HepG2 (cell line): ENCODE results near the gene SLC25A1. TPM values are rescaled to one million over a fixed set of nuclear protein-coding genes. Genes with fewer than 3 reads are reported as not detected.
A peak's percentile ranks its signal among the peaks of the same experiment; 100 is the strongest.

Experiments used
- DNMT3B ChIP-seq: conservative IDR thresholded peaks from 2 replicates; pipeline ENCODE4 v1.6.1; 2016; ENCODE audit warnings: missing biosample characterization, control low read depth
- E2F1 ChIP-seq: sonication (generic); formaldehyde crosslinking; IDR thresholded peaks from 2 replicates; pipeline ENCODE4 v1.5.0; 2020; ENCODE audit warnings: missing genetic modification reagents
- ETV6 ChIP-seq: sonication (generic); formaldehyde crosslinking; conservative IDR thresholded peaks from 2 replicates; pipeline ENCODE4 v1.4.0; 2020; ENCODE audit warnings: missing genetic modification reagents
- IRF1 ChIP-seq: sonication (generic); formaldehyde crosslinking; IDR thresholded peaks from 2 replicates; pipeline ENCODE4 v1.4.0; 2020; ENCODE audit warnings: low read depth, mild to moderate bottlenecking, missing genetic modification reagents
- KLF12 ChIP-seq: sonication (generic); formaldehyde crosslinking; IDR thresholded peaks from 2 replicates; pipeline ENCODE4 v1.4.0; 2020; ENCODE audit warnings: missing genetic modification reagents, borderline replicate concordance
- MAX ChIP-seq: IDR thresholded peaks from 2 replicates; pipeline ENCODE4 v1.6.1; 2012; ENCODE audit warnings: inconsistent platforms
- NCOA2 ChIP-seq: sonication (generic); formaldehyde crosslinking; IDR thresholded peaks from 2 replicates; pipeline ENCODE4 v1.8.0; 2022; ENCODE audit warnings: inconsistent platforms
- POLR2A ChIP-seq, 2 experiments: IDR thresholded peaks; 2 replicates each; pipeline ENCODE4 v1.6.1; 2011; ENCODE audit warnings: low read depth in 2 of 2, low read length in 2 of 2, mild to moderate bottlenecking in 1 of 2, moderate library complexity in 1 of 2; ENCODE audit not compliant: insufficient read depth in 1 of 2
- RARA ChIP-seq: IDR thresholded peaks from 2 replicates; pipeline ENCODE4 v1.6.1; 2016; ENCODE audit warnings: missing genetic modification reagents, missing compliant biosample characterization
- SNAI1 ChIP-seq: sonication (generic); formaldehyde crosslinking; IDR thresholded peaks from 2 replicates; pipeline ENCODE4 v1.5.0; 2020; ENCODE audit warnings: mild to moderate bottlenecking, missing genetic modification reagents, borderline replicate concordance
- SP4 ChIP-seq: sonication (generic); formaldehyde crosslinking; IDR thresholded peaks from 2 replicates; pipeline ENCODE4 v1.8.1; 2023; ENCODE audit warnings: mild to moderate bottlenecking, missing genetic modification reagents
- SRSF1 ChIP-seq: fragments of 200-400 bp; formaldehyde crosslinking; optimal IDR thresholded peaks from 2 replicates; pipeline ENCODE3; 2017; ENCODE audit warnings: mild to moderate bottlenecking, low read depth, low read length, moderate library complexity
- SRY ChIP-seq: sonication (generic); formaldehyde crosslinking; IDR thresholded peaks from 2 replicates; pipeline ENCODE4 v1.8.0; 2022; ENCODE audit warnings: mild to moderate bottlenecking, missing genetic modification reagents
- TARDBP ChIP-seq: sonication (generic); formaldehyde crosslinking; IDR thresholded peaks from 2 replicates; pipeline ENCODE4 v1.8.0; 2022; ENCODE audit warnings: mild to moderate bottlenecking, missing genetic modification reagents
- TCF7L2 ChIP-seq: IDR thresholded peaks from 2 replicates; pipeline ENCODE4 v1.6.1; 2011; ENCODE audit warnings: mild to moderate bottlenecking, low read depth, low read length, moderate library complexity
- TFDP2 ChIP-seq: sonication (generic); formaldehyde crosslinking; IDR thresholded peaks from 2 replicates; pipeline ENCODE4 v1.4.0; 2020; ENCODE audit warnings: missing genetic modification reagents
- ZBTB21 ChIP-seq: sonication (generic); formaldehyde crosslinking; IDR thresholded peaks from 2 replicates; pipeline ENCODE4 v1.4.0; 2020; ENCODE audit warnings: missing genetic modification reagents
- ZNF30 ChIP-seq: sonication (generic); formaldehyde crosslinking; IDR thresholded peaks from 2 replicates; pipeline ENCODE4 v1.5.0; 2020; ENCODE audit warnings: mild to moderate bottlenecking, missing genetic modification reagents
- ZNF317 ChIP-seq: sonication (generic); formaldehyde crosslinking; IDR thresholded peaks from 2 replicates; pipeline ENCODE4 v1.5.0; 2020; ENCODE audit warnings: mild to moderate bottlenecking, missing genetic modification reagents
- ZNF350 ChIP-seq: sonication (generic); formaldehyde crosslinking; IDR thresholded peaks from 2 replicates; pipeline ENCODE4 v1.4.0; 2020; ENCODE audit warnings: mild to moderate bottlenecking, low read depth, missing genetic modification reagents, borderline replicate concordance
- ZNF383 ChIP-seq: sonication (generic); formaldehyde crosslinking; IDR thresholded peaks from 2 replicates; pipeline ENCODE4 v1.4.0; 2020; ENCODE audit warnings: missing genetic modification reagents, mild to moderate bottlenecking, borderline replicate concordance
- ZNF441 ChIP-seq: sonication (generic); formaldehyde crosslinking; IDR thresholded peaks from 2 replicates; pipeline ENCODE4 v1.7.0; 2021; ENCODE audit warnings: missing genetic modification reagents, borderline replicate concordance
- ZNF501 ChIP-seq: sonication (generic); formaldehyde crosslinking; IDR thresholded peaks from 2 replicates; pipeline ENCODE4 v1.5.1; 2020; ENCODE audit warnings: mild to moderate bottlenecking, moderate library complexity, missing genetic modification reagents
- ZNF580 ChIP-seq: IDR thresholded peaks from 2 replicates; pipeline ENCODE4 v1.6.1; 2016; ENCODE audit warnings: low read depth, borderline replicate concordance
- ZNF703 ChIP-seq: sonication (generic); formaldehyde crosslinking; IDR thresholded peaks from 2 replicates; pipeline ENCODE4 v1.5.1; 2020; ENCODE audit warnings: missing genetic modification reagents, mild to moderate bottlenecking, moderate library complexity, borderline replicate concordance
- ZNF709 ChIP-seq: sonication (generic); formaldehyde crosslinking; IDR thresholded peaks from 2 replicates; pipeline ENCODE4 v1.5.0; 2020; ENCODE audit warnings: mild to moderate bottlenecking, missing genetic modification reagents
- ZNF841 ChIP-seq: sonication (generic); formaldehyde crosslinking; IDR thresholded peaks from 2 replicates; pipeline ENCODE4 v1.8.1; 2023; ENCODE audit warnings: missing genetic modification reagents, borderline replicate concordance
- ZNF891 ChIP-seq: sonication (generic); formaldehyde crosslinking; IDR thresholded peaks from 2 replicates; pipeline ENCODE4 v1.5.0; 2020; ENCODE audit warnings: mild to moderate bottlenecking, missing genetic modification reagents
- ZZZ3 ChIP-seq: sonication (generic); formaldehyde crosslinking; IDR thresholded peaks from 2 replicates; pipeline ENCODE4 v1.4.0; 2020; ENCODE audit warnings: missing genetic modification reagents, mild to moderate bottlenecking, borderline replicate concordance
- polyA plus RNA-seq, 8 experiments: library from polyadenylated mRNA; depleted of rRNA in 3 of 8; stranded (reverse) in 7 of 8; unstranded in 1 of 8; fragments of >200 nt; fragmentation: Illumina TruSeq in 4 of 8; extraction: Trizol in 4 of 8; gene quantifications; 2 replicates each; pipeline versions ENCODE4 v1.2.1 to v1.2.3, GENCODE V29; 2011 to 2016; ENCODE audit warnings: low read depth in 4 of 8, missing spikeins in 1 of 8, mixed read lengths in 1 of 8; ENCODE audit not compliant: insufficient read depth in 1 of 8
- total RNA-seq, 5 experiments: library from RNA; depleted of rRNA; stranded (reverse); fragments of >200 nt; fragmentation: Illumina TruSeq; extraction: Trizol; gene quantifications; 2 replicates each; pipeline ENCODE4 v1.2.3, GENCODE V29; 2016; ENCODE audit warnings: low read depth in 1 of 5

SLC25A1 gene
- total and polyA plus RNA-seq, 2 of the 13 experiments (the other 11 are each of a cell fraction or from before 2014, with no cell fraction given): 49.4 to 161 TPM

- TF ChIP-seq SP4 (CRISPR knock-in tag) (no peak), POLR2A (IDR thresholded peaks at IDR 0.05; ENCODE audit: insufficient read depth in 1 of 2, low read depth in 2 of 2, low read length in 2 of 2) (peak in 1 of 2 experiments; percentile 70; a peak in 1 of 4 replicates), ETV6 (CRISPR knock-in tag) (no peak), ZNF891 (CRISPR knock-in tag) (no peak), ZNF441 (no peak), ZNF709 (CRISPR knock-in tag) (peak; percentile 52; the same call in 1 of the 2 replicates), ZNF580 (no peak), TCF7L2 (no peak), SRY (CRISPR knock-in tag) (peak; percentile 30; the same call in 1 of the 2 replicates), SNAI1 (no peak), SRSF1 (no peak), ZNF383 (no peak), IRF1 (CRISPR knock-in tag) (no peak), ZNF703 (CRISPR knock-in tag) (no peak), ZNF317 (no peak), RARA (peak; percentile 21; the same call in 1 of the 2 replicates), MAX (peak; percentile 55; the same call in 1 of the 2 replicates), ZNF841 (CRISPR knock-in tag) (no peak), TFDP2 (no peak), ZZZ3 (CRISPR knock-in tag) (no peak), ZBTB21 (CRISPR knock-in tag) (no peak), ZNF350 (no peak), DNMT3B (no peak), E2F1 (no peak), KLF12 (CRISPR knock-in tag) (no peak), TARDBP (CRISPR knock-in tag) (no peak), ZNF501 (CRISPR knock-in tag) (0 out of 2 replicates have a peak, but pooled peaks have one; percentile 28), NCOA2 (CRISPR knock-in tag) (no peak), ZNF30 (no peak)
Measured at GRCh38 chr22:19174106-19175025, 4.2 kb downstream of the SLC25A1 start (continued).
